ENCODE measurements around the gene NANOS3. TPM values are rescaled to one million over a fixed set of nuclear protein-coding genes. Genes with fewer than 3 reads are reported as not detected.

The NANOS3 gene
- total and polyA plus RNA-seq, 10 of the 15 experiments (the other 5 are each of a cell fraction or from before 2014, with no cell fraction given), result 0.31 to 1.7 (median 0.81) TPM

DNA sequence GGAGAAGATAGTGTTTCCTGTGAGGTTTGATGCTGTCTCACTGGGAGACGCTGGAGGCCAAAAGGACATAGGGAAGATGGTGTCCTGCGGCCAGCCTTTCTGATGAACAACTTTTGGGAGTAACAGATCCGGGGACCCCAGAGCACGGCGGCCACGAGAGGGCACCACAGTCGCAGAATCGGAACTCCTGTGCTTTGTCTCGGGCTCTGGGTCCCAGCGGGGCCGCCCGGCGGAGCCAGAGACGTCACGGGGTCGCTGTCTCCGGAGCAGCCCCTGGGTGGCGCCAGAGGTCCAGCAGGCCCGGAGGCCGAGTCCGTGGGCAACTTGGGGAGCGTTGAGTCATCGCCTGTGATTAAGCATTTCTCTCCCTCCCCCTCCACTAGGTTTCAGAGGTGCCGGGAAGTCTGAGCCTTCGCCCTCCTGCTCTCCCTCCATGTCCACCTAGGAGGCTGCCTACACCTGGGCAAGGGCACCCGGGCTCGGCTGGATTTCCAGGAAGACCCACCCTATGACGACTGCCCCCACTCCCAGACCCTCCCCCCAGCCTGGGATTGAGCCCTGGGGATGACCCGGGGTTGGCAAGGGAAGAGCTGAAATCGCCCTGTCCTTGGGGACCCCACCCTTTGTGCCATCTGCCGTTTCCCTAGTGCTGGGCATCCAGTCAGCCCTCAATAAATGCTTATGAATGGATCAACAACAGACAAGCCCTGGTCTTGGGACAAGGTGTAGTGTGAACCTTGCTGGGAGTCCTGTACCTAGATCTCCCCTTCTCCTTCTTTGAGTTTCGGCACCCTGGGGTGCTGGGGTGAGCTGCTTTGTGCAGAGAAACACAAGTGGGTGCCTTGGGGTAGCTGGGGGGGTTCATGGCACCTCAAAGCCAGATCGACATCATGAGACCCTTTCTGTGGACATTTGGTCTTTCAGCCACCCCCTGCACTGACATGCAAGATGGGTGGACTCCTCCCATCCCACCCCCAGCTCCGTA lies 3.4 kb downstream of the NANOS3 start (continued):
- TF ChIP-seq, protein P1, sequence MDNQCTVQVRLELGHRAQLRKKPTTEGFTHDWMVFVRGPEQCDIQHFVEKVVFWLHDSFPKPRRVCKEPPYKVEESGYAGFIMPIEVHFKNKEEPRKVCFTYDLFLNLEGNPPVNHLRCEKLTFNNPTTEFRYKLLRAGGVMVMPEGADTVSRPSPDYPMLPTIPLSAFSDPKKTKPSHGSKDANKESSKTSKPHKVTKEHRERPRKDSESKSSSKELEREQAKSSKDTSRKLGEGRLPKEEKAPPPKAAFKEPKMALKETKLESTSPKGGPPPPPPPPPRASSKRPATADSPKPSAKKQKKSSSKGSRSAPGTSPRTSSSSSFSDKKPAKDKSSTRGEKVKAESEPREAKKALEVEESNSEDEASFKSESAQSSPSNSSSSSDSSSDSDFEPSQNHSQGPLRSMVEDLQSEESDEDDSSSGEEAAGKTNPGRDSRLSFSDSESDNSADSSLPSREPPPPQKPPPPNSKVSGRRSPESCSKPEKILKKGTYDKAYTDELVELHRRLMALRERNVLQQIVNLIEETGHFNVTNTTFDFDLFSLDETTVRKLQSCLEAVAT (IDR thresholded peaks at IDR 0.05), result 0 out of 2 replicates have a peak, but pooled peaks have one; percentile 58
- TF ChIP-seq KAT2A (conservative IDR thresholded peaks at IDR 0.05; ENCODE audit: control insufficient read depth, low read depth, low read length) (no peak), ZBED1 (IDR thresholded peaks at IDR 0.05; ENCODE audit: borderline replicate concordance) (no peak), SMAD5 (IDR thresholded peaks at IDR 0.05; ENCODE audit: low read depth) (0 out of 2 replicates have a peak, but pooled peaks have one; percentile 40), BMI1 (IDR thresholded peaks at IDR 0.05; ENCODE audit: borderline replicate concordance) (no peak), MYB (IDR thresholded peaks at IDR 0.05; ENCODE audit: borderline replicate concordance, low read depth, low read length) (no peak), MTA2 (IDR thresholded peaks at IDR 0.05; ENCODE audit: low read depth) (no peak), MTA3 (IDR thresholded peaks at IDR 0.05; ENCODE audit: borderline replicate concordance, low read length) (no peak; the same call in 1 of the 2 replicates), SREBF1 (IDR thresholded peaks at IDR 0.05; ENCODE audit: low read length) (no peak), RFX5 (IDR thresholded peaks at IDR 0.05; ENCODE audit: low read depth, low read length) (0 out of 2 replicates have a peak, but pooled peaks have one; percentile 43), CHD1 (IDR thresholded peaks at IDR 0.05; ENCODE audit: low read depth, low read length) (no peak), SREBF2 (IDR thresholded peaks at IDR 0.05; ENCODE audit: low read length) (no peak)
- TF ChIP-seq, protein P2, sequence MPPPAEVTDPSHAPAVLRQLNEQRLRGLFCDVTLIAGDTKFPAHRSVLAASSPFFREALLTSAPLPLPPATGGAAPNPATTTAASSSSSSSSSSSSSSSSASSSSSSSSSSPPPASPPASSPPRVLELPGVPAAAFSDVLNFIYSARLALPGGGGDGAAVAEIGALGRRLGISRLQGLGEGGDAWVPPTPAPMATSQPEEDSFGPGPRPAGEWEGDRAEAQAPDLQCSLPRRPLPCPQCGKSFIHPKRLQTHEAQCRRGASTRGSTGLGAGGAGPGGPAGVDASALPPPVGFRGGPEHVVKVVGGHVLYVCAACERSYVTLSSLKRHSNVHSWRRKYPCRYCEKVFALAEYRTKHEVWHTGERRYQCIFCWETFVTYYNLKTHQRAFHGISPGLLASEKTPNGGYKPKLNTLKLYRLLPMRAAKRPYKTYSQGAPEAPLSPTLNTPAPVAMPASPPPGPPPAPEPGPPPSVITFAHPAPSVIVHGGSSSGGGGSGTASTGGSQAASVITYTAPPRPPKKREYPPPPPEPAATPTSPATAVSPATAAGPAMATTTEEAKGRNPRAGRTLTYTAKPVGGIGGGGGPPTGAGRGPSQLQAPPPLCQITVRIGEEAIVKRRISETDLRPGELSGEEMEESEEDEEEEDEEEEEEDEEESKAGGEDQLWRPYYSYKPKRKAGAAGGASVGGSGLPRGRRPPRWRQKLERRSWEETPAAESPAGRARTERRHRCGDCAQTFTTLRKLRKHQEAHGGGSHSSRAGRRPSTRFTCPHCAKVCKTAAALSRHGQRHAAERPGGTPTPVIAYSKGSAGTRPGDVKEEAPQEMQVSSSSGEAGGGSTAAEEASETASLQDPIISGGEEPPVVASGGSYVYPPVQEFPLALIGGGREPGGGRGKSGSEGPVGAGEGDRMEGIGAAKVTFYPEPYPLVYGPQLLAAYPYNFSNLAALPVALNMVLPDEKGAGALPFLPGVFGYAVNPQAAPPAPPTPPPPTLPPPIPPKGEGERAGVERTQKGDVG (CRISPR knock-in tag; IDR thresholded peaks at IDR 0.05), result no peak
- TF ChIP-seq, protein P3, sequence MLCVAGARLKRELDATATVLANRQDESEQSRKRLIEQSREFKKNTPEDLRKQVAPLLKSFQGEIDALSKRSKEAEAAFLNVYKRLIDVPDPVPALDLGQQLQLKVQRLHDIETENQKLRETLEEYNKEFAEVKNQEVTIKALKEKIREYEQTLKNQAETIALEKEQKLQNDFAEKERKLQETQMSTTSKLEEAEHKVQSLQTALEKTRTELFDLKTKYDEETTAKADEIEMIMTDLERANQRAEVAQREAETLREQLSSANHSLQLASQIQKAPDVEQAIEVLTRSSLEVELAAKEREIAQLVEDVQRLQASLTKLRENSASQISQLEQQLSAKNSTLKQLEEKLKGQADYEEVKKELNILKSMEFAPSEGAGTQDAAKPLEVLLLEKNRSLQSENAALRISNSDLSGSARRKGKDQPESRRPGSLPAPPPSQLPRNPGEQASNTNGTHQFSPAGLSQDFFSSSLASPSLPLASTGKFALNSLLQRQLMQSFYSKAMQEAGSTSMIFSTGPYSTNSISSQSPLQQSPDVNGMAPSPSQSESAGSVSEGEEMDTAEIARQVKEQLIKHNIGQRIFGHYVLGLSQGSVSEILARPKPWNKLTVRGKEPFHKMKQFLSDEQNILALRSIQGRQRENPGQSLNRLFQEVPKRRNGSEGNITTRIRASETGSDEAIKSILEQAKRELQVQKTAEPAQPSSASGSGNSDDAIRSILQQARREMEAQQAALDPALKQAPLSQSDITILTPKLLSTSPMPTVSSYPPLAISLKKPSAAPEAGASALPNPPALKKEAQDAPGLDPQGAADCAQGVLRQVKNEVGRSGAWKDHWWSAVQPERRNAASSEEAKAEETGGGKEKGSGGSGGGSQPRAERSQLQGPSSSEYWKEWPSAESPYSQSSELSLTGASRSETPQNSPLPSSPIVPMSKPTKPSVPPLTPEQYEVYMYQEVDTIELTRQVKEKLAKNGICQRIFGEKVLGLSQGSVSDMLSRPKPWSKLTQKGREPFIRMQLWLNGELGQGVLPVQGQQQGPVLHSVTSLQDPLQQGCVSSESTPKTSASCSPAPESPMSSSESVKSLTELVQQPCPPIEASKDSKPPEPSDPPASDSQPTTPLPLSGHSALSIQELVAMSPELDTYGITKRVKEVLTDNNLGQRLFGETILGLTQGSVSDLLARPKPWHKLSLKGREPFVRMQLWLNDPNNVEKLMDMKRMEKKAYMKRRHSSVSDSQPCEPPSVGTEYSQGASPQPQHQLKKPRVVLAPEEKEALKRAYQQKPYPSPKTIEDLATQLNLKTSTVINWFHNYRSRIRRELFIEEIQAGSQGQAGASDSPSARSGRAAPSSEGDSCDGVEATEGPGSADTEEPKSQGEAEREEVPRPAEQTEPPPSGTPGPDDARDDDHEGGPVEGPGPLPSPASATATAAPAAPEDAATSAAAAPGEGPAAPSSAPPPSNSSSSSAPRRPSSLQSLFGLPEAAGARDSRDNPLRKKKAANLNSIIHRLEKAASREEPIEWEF (IDR thresholded peaks at IDR 0.05; ENCODE audit: insufficient replicate concordance, low read depth, low read length), result no peak
- TF ChIP-seq, protein P4, sequence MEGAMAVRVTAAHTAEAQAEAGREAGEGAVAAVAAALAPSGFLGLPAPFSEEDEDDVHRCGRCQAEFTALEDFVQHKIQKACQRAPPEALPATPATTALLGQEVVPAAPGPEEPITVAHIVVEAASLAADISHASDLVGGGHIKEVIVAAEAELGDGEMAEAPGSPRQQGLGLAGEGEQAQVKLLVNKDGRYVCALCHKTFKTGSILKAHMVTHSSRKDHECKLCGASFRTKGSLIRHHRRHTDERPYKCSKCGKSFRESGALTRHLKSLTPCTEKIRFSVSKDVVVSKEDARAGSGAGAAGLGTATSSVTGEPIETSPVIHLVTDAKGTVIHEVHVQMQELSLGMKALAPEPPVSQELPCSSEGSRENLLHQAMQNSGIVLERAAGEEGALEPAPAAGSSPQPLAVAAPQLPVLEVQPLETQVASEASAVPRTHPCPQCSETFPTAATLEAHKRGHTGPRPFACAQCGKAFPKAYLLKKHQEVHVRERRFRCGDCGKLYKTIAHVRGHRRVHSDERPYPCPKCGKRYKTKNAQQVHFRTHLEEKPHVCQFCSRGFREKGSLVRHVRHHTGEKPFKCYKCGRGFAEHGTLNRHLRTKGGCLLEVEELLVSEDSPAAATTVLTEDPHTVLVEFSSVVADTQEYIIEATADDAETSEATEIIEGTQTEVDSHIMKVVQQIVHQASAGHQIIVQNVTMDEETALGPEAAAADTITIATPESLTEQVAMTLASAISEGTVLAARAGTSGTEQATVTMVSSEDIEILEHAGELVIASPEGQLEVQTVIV (IDR thresholded peaks at IDR 0.05; ENCODE audit: borderline replicate concordance, partially characterized antibody), result no peak
